Measurements from ENCODE around the gene B9D1.

Gene B9D1

GRCh38 chr17:19388791-19389785 is 26.6 kb upstream of the B9D1 start:
- no peak for DNase-seq (ENCODE audit: low read depth in 1 of 2, low spot score in 1 of 2)

- DNase-seq (ENCODE audit: low read depth in 1 of 2, low spot score in 1 of 2): no peak
Observed at GRCh38 chr17:19387921-19388521, 25.5 kb upstream of the B9D1 start.

GRCh38 chr17:19386974-19387920 is 24.7 kb upstream of the B9D1 start, which contains the start of gene MFAP4:
TSS of gene MFAP4 (minus strand) at chr17:19387190. CDS start at chr17:19387155, 35 bp downstream.
- no peak for DNase-seq (ENCODE audit: low read depth in 1 of 2, low spot score in 1 of 2)

- DNase-seq (ENCODE audit: low read depth in 1 of 2, low spot score in 1 of 2): no peak
Observed at GRCh38 chr17:19386051-19386929, 23.8 kb upstream of the B9D1 start.

- no peak for DNase-seq (ENCODE audit: low read depth in 1 of 2, low spot score in 1 of 2)
Observed at GRCh38 chr17:19385521-19385983, 23.0 kb upstream of the B9D1 start.

GRCh38 chr17:19384723-19385391 is 22.3 kb upstream of the B9D1 start:
- no peak for DNase-seq (ENCODE audit: low read depth in 1 of 2, low spot score in 1 of 2)

- DNase-seq (ENCODE audit: low read depth in 1 of 2, low spot score in 1 of 2): no peak
Observed at GRCh38 chr17:19383681-19384470, 21.4 kb upstream of the B9D1 start.

GRCh38 chr17:19382531-19383444 is 20.3 kb upstream of the B9D1 start:
- no peak for DNase-seq (ENCODE audit: low read depth in 1 of 2, low spot score in 1 of 2)

- no peak for DNase-seq (ENCODE audit: low read depth in 1 of 2, low spot score in 1 of 2)
Observed at GRCh38 chr17:19381741-19382444, 19.4 kb upstream of the B9D1 start.

- no peak for DNase-seq (ENCODE audit: low read depth in 1 of 2, low spot score in 1 of 2)
Observed at GRCh38 chr17:19381361-19381740, 18.8 kb upstream of the B9D1 start.

GRCh38 chr17:19380481-19381301 is 18.2 kb upstream of the B9D1 start:
- no peak for DNase-seq (ENCODE audit: low read depth in 1 of 2, low spot score in 1 of 2)

- DNase-seq (ENCODE audit: low read depth in 1 of 2, low spot score in 1 of 2): no peak
Observed at GRCh38 chr17:19379361-19380065, 17.0 kb upstream of the B9D1 start.

- DNase-seq (ENCODE audit: low read depth in 1 of 2, low spot score in 1 of 2): no peak
Observed at GRCh38 chr17:19378416-19379360, 16.2 kb upstream of the B9D1 start, which contains the start of gene MAPK7. TSS of gene MAPK7 (plus strand) at chr17:19378498. CDS start at chr17:19378901, 403 bp downstream.

Measured in activated T-helper 1 cell treated with anti-CD3 and anti-CD28 coated beads, Interleukin-2, amount 50 U/mL, for 16 hours (primary cell).